ENCODE data around the gene TPSAB1.
A peak's percentile ranks its signal among the peaks of the same experiment; 100 is the strongest.
"Not testable (repeated sequence)": the region's sequence is repeated elsewhere in the genome, so short reads cannot be mapped to it uniquely, and the experiment has no call there.

Gene TPSAB1

DNA sequence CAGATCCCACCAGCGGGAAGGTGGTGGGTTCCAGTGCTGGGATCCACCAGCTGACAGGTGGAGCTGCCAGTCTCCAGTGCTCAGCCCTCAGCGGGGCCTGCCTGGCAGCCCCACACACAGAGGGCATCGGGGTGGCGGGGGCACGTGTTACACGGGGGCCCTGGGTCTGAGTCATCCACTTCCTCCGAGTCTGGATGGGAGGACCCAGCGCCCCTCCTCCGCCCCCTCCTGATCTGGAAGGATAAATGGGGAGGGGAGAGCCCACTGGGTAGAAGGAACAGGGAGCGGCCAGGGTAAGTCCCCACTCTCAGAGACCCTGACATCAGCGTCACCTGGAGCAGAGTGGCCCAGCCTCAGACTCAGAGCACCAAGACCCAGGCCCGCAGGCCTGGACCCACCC lies at the start of gene TPSAB1:
TSS of gene TPSAB1 (plus strand) at position 270 of the 400 bp plus-strand sequence. CDS start 234 bp downstream, outside the sequence.
- not testable (repeated sequence) for DNase-seq

DNA sequence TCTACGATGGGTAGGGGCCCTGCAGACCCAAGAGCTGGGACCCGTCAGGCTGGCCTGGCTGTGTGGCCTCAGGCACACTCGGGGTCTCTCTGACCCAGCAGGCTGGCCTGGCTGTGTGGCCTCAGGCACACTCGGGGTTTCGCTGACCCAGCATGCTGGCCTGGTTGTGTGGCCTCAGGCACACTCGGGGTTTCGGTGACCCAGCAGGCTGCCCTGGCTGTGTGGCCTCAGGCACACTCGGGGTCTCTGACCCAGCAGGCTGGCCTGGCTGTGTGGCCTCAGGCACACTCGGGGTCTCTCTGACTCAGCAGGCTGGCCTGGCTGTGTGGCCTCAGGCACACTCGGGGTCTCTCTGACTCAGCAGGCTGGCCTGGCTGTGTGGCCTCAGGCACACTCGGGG lies 49.7 kb upstream of the TPSAB1 start:
- not testable (repeated sequence) for DNase-seq

DNA sequence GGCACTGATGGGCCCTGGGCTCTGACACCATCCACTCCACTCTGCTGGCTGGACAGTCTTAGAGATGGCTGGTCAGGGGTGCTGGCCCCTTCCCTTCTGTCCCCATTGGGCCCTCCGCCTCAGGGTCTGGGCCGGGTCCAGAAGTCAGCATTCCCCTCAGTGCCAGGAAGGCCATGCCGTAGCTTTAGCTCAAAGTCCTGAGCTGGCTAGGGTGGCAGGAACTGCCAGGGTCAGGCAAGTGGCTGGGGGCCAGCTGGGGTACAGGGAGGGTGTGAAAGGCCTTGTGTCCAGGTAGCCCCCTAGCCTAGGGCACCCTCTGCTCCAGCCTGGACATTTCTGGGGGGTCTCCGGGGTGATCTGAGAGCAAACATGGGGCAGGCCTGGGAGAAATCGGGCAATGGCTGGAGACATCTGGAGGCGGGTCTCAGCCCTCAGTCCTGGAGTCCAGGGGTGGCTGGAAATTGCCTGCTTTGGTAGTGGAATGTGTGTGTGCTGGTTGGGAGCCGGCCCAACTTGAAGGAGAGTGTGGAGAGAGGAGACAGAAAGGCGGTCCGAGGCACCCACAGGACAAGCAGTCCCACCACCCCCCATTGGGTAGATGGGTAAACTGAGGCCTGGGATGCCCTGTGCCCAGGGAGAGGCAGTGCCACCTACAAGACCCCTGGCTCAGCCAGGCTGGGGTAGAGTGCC lies 48.0 kb upstream of the TPSAB1 start:
- no peak for DNase-seq

DNA sequence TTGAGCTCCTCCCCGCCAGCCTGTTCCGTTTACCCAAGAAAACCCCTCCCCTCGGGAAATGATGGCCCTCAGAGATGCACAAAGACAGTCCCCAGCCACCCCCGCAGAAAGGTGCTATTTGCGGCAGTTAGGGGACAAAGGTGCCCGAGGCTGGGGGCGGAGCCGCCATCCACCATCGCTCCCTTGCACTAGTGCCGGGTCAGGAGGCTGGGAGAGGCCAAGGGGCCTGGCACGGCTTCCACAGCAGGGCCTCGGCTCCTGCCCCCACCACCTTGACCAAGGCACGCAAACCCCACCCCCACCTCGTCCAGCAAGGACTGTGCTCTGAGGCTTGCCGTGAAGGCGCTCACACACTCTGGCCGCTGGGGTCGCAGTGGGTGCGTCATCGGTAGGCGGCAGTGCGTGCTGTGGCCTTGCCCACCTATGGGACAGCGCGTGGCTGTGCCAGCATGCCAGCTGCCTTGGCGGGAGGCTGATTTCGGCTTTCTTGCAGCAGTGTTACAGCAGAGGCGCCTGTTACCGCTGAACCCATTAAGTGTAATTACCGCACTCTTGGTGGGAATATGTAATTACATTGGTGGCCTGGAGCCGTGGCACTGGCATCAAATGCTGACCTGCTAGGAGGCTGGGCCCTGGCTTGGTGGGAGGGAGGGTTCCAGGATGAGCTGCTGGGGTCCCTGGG lies 47.2 kb upstream of the TPSAB1 start:
- DNase-seq = no peak

DNA sequence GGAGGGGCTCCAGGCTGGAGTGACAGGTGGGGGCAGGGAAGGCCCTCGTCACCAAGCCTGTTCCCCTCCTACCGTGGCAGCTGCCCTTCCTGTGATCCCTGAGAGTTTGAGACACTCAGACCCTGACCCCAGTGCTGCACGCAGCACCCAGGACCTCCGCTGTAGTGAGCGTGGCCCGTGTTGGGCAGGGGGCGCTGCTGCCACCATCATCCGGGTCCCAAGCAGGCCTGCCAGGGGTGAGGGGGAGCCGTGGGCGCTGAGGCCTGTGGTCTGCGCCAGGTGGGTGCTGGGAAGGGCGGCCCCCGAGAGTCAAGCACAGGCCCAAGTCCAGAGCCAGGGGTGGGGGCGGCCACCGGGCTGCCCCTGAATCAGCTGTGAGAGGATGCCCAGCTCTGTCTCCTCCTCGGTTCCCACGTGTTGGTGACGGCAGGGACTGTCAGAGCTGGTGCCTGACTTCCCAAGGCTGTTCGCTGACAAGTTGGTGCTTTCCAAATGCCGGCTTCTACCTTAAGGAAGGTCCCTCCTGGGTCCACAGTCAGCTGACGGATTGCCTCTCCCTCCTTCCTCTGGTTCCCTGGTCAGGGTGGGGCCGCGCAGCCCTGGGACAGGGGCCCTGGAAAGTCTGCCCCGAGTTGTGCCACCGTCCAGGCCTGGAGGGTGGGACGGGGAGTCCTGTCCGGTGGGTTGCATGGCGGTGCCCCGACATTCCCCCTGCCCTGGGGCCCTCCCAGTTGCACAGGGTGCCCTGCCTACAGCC lies 46.5 kb upstream of the TPSAB1 start:
- no peak for DNase-seq

DNA sequence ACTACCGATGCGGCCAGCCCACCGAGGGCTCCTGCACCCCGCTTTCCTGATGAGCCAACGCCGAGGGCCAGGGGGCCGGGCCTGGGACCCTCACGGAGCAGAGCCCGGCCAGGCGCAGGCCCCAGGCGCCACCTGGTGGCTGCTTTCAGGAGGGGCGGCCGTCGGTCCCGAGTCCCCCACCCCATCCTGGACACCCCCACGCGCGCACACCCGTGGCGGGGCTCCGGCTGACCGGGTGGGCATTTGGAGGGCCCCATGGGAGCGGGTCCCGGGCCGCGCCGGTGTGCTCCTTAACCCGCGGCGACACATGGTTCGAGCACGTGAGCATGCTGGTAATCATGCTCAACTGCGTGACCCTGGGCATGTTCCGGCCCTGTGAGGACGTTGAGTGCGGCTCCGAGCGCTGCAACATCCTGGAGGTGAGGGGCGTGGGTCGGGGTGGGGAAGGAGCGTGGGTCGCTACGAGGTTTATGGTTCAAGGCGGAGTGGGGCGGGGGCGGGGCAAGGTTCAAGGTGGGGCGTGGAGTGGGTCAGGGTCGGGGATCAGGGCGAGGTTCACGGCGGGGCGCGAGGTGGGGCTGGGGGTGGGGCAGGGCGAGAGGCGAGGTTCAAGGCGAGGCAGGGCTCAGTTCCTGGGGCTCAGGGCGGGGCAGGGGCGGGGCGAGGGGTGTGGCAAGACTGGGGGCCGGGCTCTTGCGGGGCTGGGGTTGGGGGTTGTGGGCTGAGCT lies 45.7 kb upstream of the TPSAB1 start:
- DNase-seq = no peak

DNA sequence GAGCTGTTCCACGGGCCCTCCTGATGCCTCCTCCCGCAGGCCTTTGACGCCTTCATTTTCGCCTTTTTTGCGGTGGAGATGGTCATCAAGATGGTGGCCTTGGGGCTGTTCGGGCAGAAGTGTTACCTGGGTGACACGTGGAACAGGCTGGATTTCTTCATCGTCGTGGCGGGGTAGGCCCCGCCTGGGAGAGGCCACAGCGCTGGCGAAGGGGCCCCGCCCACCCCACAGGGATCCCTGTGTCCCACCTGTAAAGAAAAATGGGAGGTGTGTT lies 45.2 kb upstream of the TPSAB1 start:
- DNase-seq = no peak

DNA sequence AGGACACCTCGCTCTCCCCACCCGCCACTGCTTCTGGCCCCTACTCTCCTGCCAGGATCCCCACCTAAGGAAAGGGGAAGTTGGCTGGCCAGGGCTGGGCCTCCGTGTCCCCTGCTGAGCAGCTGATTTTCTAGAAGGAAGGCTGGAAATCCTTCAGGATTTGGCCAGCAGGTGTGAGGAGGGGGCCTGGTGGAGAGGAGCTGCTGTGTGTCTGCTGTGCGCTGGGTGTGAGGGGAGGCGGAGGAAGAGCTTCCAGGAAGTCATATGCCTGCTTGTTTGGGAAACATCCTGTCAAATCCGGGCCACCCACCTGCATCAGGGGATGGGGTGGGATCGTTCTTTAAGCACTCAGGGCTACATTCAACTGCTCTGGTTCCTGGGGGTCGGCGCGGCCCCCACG lies 44.0 kb upstream of the TPSAB1 start:
- no peak for DNase-seq

DNA sequence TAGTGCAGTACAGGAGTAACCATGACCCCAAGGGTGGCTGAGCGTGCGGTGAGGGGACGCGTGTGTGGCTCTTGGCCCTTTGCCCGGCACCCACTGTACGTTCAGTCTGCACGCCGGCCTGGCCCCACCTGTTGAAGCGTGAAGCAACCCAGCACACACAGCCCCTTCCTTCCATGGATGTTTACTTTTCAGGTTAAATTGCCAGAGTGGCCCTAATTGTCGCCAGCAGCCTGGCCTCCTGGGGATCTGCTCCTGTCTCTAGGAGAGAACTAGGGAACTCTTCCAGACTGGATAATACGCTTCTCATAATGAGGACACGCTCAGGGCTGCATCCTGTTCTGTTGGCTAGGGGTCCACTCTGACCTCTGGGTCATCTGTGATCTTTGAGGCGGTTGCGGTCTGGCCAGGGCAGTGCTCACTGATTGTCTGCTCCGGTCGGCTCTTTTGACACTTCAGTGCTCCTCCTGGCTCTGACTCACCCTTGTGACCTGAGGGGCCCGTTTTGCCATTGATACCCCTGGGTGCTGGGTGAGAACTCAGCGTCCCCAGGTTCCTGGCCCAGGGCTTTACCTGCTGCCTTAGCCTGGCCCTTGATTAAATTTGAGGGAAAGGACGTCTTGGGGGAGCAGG lies 43.2 kb upstream of the TPSAB1 start:
- no peak for DNase-seq

DNA sequence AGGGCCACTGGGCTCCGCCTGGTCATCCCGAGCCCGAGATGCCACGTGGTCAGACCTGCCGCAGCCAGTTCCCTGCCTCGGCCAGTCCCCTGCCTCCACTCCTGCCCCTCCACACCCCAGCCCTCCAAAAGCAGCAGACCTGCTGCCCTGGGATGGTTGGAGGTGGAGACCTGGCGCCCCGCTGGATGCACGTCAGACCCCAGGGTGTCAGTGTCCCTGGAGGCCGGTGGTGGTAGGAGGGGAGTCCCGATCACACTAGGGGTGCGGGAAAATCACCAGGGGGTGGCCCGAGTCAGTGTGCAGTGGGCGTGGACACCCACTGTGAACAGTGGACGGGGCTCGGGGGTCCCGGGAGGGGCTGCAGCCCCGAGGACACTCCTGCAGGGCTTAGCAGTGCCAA lies 42.3 kb upstream of the TPSAB1 start:
- no peak for DNase-seq

DNA sequence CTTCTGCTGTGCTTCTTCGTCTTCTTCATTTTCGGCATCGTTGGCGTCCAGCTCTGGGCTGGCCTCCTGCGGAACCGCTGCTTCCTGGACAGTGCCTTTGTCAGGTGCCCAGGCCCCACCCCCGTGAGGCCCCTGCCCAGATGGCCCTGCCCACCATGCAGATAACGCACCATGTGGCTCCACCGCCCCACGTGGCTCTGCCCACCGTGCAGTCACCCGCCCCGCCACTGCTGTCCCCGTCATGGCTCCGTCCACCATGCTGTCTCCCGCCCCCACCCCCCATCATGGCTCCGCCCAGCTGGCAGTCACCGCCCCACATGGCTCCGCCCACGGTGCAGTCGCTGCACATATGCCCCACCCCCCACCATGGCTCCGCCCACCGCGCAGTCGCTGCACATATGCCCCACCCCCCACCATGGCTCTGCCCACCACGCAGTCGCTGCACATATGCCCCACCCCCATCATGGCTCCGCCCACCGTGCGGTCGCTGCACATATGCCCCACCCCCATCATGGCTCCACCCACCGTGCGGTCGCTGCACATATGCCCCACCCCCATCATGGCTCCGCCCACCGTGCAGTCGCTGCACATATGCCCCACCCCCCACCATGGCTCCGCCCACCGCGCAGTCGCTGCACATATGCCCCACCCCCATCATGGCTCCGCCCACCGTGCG lies 41.7 kb upstream of the TPSAB1 start:
- DNase-seq = not testable (repeated sequence)

DNA sequence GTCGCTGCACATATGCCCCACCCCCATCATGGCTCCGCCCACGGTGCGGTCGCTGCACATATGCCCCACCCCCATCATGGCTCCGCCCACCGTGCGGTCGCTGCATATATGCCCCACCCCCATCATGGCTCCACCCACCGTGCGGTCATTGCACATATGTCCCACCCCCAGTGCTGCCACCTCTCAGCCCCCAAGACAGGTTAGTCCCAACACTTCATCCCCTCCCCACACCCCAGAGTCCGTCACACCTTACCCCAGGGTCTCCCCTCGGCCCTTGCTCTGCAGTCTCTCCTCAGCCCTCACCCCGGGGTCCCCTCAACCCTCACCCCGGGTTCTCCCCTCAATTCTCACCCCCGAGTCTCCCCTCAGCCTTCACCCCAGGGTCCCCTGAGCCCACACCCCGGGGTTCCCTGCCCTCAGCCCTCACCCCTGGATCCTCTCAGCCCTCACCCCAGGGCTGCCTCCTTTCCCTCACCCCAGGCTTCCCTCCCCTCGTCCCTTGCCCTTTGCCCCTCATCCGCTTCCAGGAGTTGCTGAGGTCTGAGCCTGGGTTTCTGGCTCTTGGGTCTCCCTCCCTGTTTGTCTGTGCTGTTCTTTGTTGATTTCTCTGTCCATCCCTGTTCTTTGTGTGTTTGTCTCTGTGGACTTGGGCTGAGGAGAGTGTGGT lies 41.0 kb upstream of the TPSAB1 start:
- DNase-seq = no peak

DNA sequence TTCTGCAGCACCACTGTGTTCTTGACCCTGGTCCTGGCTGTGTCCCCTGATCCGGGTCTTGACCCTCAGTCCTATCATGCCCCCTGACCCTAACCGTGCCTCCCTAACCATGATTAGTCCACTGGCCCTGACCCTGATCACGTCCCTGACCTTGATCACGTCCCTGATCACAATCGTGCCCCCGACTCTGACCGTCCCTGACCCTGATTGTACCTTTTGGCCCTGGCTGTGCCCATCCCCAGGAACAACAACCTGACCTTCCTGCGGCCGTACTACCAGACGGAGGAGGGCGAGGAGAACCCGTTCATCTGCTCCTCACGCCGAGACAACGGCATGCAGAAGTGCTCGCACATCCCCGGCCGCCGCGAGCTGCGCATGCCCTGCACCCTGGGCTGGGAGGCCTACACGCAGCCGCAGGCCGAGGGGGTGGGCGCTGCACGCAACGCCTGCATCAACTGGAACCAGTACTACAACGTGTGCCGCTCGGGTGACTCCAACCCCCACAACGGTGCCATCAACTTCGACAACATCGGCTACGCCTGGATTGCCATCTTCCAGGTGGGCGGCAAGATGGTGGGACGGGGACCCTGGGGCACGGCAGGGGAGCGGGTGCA lies 40.4 kb upstream of the TPSAB1 start:
- DNase-seq = no peak

DNA sequence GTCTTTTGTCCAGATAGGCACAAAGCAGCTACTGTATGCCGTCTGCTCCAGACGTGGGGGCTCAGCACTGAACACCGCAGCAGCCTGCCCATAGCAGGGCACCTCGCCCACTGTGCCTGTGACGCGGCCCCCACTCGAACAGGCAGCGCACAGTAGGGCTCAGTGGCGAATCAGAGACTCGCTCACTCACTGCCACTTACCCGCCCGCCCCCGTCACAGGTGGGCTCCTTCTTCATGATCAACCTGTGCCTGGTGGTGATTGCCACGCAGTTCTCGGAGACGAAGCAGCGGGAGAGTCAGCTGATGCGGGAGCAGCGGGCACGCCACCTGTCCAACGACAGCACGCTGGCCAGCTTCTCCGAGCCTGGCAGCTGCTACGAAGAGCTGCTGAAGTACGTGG lies 39.1 kb upstream of the TPSAB1 start:
- DNase-seq = no peak

DNA sequence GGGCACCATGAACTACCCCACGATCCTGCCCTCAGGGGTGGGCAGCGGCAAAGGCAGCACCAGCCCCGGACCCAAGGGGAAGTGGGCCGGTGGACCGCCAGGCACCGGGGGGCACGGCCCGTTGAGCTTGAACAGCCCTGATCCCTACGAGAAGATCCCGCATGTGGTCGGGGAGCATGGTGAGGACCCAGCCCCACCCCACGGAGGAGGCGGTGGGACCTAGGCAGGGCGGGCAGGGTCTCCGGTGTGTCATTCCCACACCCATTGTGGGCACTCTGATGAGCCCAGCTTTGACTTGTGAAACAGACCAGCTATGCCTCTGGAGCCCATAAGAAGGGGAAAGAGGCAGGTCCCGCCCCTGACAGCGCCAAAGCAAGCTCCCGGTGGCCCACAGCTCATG lies 38.2 kb upstream of the TPSAB1 start:
- DNase-seq = no peak

DNA sequence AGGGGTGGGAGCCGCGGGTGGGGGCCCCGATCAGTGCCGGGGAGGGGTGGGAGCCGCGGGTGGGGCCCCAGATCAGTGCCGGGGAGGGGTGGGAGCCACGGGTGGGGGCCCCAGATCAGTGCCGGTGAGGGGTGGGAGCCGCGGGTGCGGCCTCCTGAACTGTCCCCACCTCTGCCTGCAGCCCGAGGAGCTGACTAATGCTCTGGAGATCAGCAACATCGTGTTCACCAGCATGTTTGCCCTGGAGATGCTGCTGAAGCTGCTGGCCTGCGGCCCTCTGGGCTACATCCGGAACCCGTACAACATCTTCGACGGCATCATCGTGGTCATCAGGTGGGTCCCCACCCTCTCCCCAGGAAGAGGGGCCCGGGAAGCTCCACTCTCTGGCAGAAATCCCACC lies 35.6 kb upstream of the TPSAB1 start:
- DNase-seq = no peak

DNA sequence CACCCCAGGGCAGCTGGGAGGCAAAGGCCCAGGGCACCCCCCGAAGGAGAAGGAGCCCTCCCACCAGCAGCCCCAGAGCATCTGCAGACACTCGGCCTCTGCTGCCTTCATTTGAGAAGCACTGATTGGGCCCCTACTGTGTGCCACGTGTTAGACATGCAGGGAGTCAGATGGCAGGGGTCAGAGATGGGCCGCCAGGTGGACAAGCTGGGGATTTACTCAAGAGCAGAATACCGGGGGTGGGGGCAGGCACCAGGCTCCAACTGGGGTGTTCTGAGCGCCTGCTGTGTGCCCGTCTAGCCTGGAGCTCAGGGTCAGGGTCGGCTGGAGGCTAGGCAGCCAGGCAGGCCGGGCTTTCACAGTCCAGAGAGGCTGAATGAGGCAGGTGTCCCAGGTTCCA lies 34.2 kb upstream of the TPSAB1 start:
- DNase-seq = no peak

DNA sequence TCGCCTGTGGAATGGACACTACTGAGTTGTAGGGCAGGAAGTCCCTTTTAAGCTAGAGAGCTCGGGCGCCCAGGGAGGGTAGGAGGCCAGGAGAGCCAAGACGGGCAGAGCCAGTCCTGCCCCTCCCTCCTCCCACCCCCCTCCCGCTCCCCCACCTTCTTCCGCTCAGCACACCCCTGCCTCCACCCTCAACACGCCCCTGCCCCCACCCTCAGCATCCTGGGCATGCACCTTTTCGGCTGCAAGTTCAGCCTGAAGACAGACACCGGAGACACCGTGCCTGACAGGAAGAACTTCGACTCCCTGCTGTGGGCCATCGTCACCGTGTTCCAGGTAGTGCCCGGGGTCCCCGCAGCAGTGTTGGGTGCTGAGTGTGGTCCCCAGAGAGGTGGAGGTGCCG lies 33.7 kb upstream of the TPSAB1 start:
- DNase-seq = peak; percentile 33

DNA sequence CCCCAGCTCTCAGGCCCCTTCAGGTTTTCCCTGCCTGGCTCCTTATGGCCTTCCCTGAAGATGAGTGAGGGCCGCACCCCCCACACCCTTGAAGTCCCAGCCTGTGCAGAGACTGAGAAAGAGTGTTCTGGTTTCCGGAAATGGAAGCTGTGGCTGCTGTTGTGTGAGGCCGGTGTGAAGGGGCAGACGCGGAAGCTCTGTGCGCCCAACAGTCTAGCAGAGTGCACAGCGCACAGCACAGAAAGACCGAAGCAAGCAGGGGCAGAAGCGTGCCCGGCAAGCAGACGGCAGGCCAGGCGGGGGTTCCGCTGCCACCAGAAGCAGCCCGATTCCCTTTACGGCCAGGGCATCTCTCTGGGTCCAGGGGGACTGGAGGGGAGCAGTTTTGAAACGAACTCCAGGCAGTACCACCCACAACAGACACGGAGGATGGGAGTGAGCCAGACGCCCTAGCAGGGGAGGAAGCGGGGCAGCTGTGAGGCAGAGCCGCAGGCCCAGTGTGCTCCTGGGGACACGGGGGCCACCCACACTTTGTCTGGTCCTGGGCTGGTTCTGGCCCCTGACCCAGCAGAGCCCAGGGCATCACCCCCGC lies 32.2 kb upstream of the TPSAB1 start:
- peak; percentile 10 for DNase-seq

DNA sequence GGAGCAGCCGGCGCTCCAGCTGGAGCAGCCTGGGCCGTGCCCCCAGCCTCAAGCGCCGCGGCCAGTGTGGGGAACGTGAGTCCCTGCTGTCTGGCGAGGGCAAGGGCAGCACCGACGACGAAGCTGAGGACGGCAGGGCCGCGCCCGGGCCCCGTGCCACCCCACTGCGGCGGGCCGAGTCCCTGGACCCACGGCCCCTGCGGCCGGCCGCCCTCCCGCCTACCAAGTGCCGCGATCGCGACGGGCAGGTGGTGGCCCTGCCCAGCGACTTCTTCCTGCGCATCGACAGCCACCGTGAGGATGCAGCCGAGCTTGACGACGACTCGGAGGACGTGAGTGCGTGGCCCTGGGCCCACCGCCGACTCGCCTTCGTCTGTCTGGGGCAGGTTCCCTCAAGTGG lies 31.4 kb upstream of the TPSAB1 start:
- DNase-seq = no peak

DNA sequence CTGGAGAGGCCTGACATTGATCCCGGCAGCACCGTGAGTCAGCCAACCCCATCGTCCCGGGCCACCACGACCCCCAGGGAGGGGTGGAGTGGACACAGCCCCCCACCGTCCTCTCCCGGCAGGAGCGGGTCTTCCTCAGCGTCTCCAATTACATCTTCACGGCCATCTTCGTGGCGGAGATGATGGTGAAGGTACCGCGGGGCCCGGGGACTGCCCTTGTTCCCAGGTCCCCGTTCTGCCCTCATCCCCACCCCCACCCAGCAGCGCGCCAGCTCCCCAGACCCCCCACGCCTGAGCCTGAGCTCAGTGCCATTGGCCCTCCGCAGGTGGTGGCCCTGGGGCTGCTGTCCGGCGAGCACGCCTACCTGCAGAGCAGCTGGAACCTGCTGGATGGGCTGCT lies 30.0 kb upstream of the TPSAB1 start:
- no peak for DNase-seq
